Lung (tissue), 12 donors: Measurements from ENCODE around the gene NDC80. TPM values are rescaled to one million over a fixed set of nuclear protein-coding genes. Genes with fewer than 3 reads are reported as not detected.

ENCODE experiments used
- ATAC-seq: fragments of 200-7000 bp; cut with Tn5 transposase; one replicate; pipeline ENCODE4 v1.9.1; 2020; ENCODE audit warnings: moderate number of reproducible peaks; ENCODE audit not compliant: insufficient read depth, low FRiP score
- DNase-seq, 3 donors: peaks; one replicate each; pipeline ENCODE4 v3.0.0-alpha.2; 2013 to 2017
- H3K27ac ChIP-seq, 2 donors: one replicate each; pipeline ENCODE4 v1.5.1; 2013; ENCODE audit warnings: mild to moderate bottlenecking in 2 of 2, moderate library complexity in 2 of 2, control low read depth in 1 of 2, inconsistent platforms in 1 of 2, low read depth in 1 of 2, low read length in 1 of 2
- H3K27me3 ChIP-seq, 3 donors: one replicate each; pipeline ENCODE4 v1.5.1; 2013; ENCODE audit warnings: low read length in 2 of 3; ENCODE audit not compliant: control insufficient read depth in 3 of 3, insufficient read depth in 3 of 3
- H3K36me3 ChIP-seq, 4 donors: one replicate each; pipeline ENCODE4 v1.5.1; 2013; ENCODE audit warnings: low read length in 4 of 4, mild to moderate bottlenecking in 1 of 4, moderate library complexity in 1 of 4; ENCODE audit not compliant: control insufficient read depth in 4 of 4, insufficient read depth in 4 of 4
- H3K4me1 ChIP-seq, 5 donors: one replicate each; pipeline ENCODE4 v1.5.1; 2013; ENCODE audit warnings: low read length in 5 of 5, mild to moderate bottlenecking in 2 of 5, moderate library complexity in 1 of 5; ENCODE audit not compliant: control insufficient read depth in 5 of 5, insufficient read depth in 5 of 5
- H3K4me3 ChIP-seq: one replicate; pipeline ENCODE4 v1.5.1; 2013; ENCODE audit warnings: mild to moderate bottlenecking, control low read depth, moderate library complexity
- H3K9ac ChIP-seq, 2 donors: one replicate each; pipeline ENCODE4 v1.5.1; 2013; ENCODE audit warnings: low read length in 2 of 2, control low read depth in 1 of 2; ENCODE audit not compliant: insufficient read depth in 1 of 2
- H3K9me3 ChIP-seq, 4 donors: one replicate each; pipeline ENCODE4 v1.5.1; 2013; ENCODE audit warnings: low read length in 3 of 4, mild to moderate bottlenecking in 1 of 4, moderate library complexity in 1 of 4; ENCODE audit not compliant: control insufficient read depth in 4 of 4, insufficient read depth in 3 of 4
- CTCF ChIP-seq: IDR thresholded peaks from 2 replicates; pipeline ENCODE4 v1.5.1; 2012; ENCODE audit warnings: mild to moderate bottlenecking; ENCODE audit errors: control extremely low read depth, extremely low read depth
- WGBS, 2 donors: extraction: QIAGEN DNeasy Blood & Tissue Kit; methylation state at CpG; one replicate each; pipeline ENCODE4 v1.1.7; 2013; 5-methylcytosine and 5-hydroxymethylcytosine counted together
- polyA plus RNA-seq, 2 donors: library from polyadenylated mRNA; stranded (reverse); fragments of 200-250 nt; gene quantifications; one replicate each; pipeline ENCODE4 v1.2.1, GENCODE V29; 2013
- total RNA-seq, 2 donors: library from RNA; depleted of rRNA in 1 of 2; stranded (reverse); fragments of >200 nt in 1 of 2; gene quantifications; one replicate each; pipeline ENCODE4 v1.2.1, GENCODE V29; 2014 to 2021
- donor health status: control.
- donor health status: control.
- donor health status: Bipolar disorder and iron deficiency.
- donor health status: healthy.
- donor health status: DM: yes; HTN: yes; CAD: no.

NDC80 gene
- total and polyA plus RNA-seq, 4 donors = 0.55 to 3.9 (median 2.3) TPM

DNA sequence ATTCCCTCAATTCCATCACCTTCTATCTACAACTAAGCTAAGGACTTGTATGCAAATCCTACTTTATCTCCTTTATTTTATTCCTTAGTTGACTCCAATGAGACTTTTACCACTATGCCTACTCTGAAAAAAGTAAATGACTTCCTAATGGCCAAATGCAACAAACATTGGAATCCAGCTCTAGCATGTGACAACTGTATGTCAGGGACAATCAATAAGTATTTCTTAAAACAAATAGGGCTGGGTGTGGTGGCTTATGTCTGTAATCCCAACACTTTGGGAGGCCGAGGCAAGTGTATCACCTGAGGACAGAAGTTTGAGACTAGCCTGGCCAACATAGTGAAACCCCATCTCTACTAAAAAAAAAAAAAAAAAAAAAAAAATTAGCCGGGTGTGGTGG is 21.9 kb upstream of the NDC80 start:
- H3K27me3 ChIP-seq = no peaks in the 10 kb centered on the region
- H3K27ac ChIP-seq = no peak overlapping the region
- H3K36me3 ChIP-seq = peaks cover 0 to 7% (median 3%) of the 10 kb centered on the region in 4 donors
- ATAC-seq (no peak), DNase-seq (no peak)
- H3K9me3 ChIP-seq = no peaks in the 10 kb centered on the region
- no peaks in the 10 kb centered on the region for H3K4me1 ChIP-seq
- WGBS, 2 donors = 88 to 94% methylated on average over 2 of the region's 2 CpGs
- no peak overlapping the region for H3K9ac ChIP-seq
- TF ChIP-seq CTCF = no peak
- H3K4me3 ChIP-seq = no peak overlapping the region

GRCh38 chr18:2551425-2551824 is 19.9 kb upstream of the NDC80 start:
- Histone ChIP-seq H3K36me3 (peaks cover 0 to 7% (median 3%) of the 10 kb centered on the region in 4 donors), H3K4me3 (no peak overlapping the region), H3K9ac (no peak overlapping the region), H3K27me3 (no peaks in the 10 kb centered on the region), H3K9me3 (no peaks in the 10 kb centered on the region), H3K4me1 (no peaks in the 10 kb centered on the region), H3K27ac (no peak overlapping the region)
- DNase-seq (no peak), ATAC-seq (no peak)
- 79 to 82% methylated on average over 3 of the region's 3 CpGs for WGBS, 2 donors
- TF ChIP-seq CTCF = no peak

- ATAC-seq (no peak), DNase-seq (no peak)
- Histone ChIP-seq H3K4me1 (no peaks in the 10 kb centered on the region), H3K27me3 (no peaks in the 10 kb centered on the region), H3K36me3 (peaks cover 0 to 3% (median 2%) of the 10 kb centered on the region in 4 donors), H3K4me3 (no peak overlapping the region), H3K27ac (no peak overlapping the region), H3K9ac (no peak overlapping the region), H3K9me3 (no peaks in the 10 kb centered on the region)
- WGBS, 2 donors = 85 to 95% methylated on average over 4 of the region's 4 CpGs
- TF ChIP-seq CTCF = no peak
These were observed 16.7 kb upstream of the NDC80 start for GRCh38 chr18:2554696-2555095.

GRCh38 chr18:2555895-2556294 is 15.5 kb upstream of the NDC80 start:
- TF ChIP-seq CTCF = no peak
- DNase-seq = no peak
- Histone ChIP-seq H3K27ac (no peak overlapping the region), H3K9ac (no peak overlapping the region), H3K27me3 (no peaks in the 10 kb centered on the region), H3K36me3 (peaks cover 0 to 3% (median 2%) of the 10 kb centered on the region in 4 donors), H3K4me1 (no peaks in the 10 kb centered on the region), H3K4me3 (no peak overlapping the region), H3K9me3 (no peaks in the 10 kb centered on the region)
- WGBS, 2 donors = 87 to 88% methylated on average over 4 of the region's 4 CpGs
- ATAC-seq = no peak
